Right lobe of liver (tissue), 6 donors: ENCODE results near the gene CDH2. TPM values are rescaled to one million over a fixed set of nuclear protein-coding genes. Genes with fewer than 3 reads are reported as not detected.
A peak's percentile ranks its signal among the peaks of the same experiment; 100 is the strongest.

Source experiments
- ATAC-seq, 4 donors: fragments of 200-7000 bp; cut with Tn5 transposase; one replicate each; pipeline ENCODE4 v1.9.1; 2020; ENCODE audit warnings: mild to moderate bottlenecking in 4 of 4, moderate library complexity in 4 of 4
- DNase-seq, 3 donors: peaks; one replicate each; pipeline ENCODE4 v3.0.0-alpha.2; 2020
- H3K27ac ChIP-seq, 3 donors: fragments of 200-600 bp; one replicate each; pipeline ENCODE4 v1.8.0; 2022
- H3K27me3 ChIP-seq, 2 donors: fragments of 200-600 bp; one replicate each; pipeline ENCODE4 v1.8.0; 2022
- H3K36me3 ChIP-seq, 4 donors: fragments of 200-600 bp; sonication (generic) in 1 of 4; one replicate each; pipeline versions ENCODE4 v1.5.1 to v1.8.0; 2017 to 2022; ENCODE audit warnings: control low read depth in 1 of 4
- H3K4me1 ChIP-seq, 4 donors: fragments of 200-600 bp; sonication (generic) in 1 of 4; one replicate each; pipeline versions ENCODE4 v1.5.1 to v1.8.0; 2017 to 2022; ENCODE audit warnings: control low read depth in 1 of 4
- H3K4me3 ChIP-seq, 3 donors: fragments of 200-600 bp; one replicate each; pipeline ENCODE4 v1.8.0; 2022
- H3K9me3 ChIP-seq, 4 donors: fragments of 200-600 bp; sonication (generic) in 1 of 4; one replicate each; pipeline versions ENCODE4 v1.5.1 to v1.8.0; 2017 to 2022; ENCODE audit warnings: control low read depth in 1 of 4
- CTCF ChIP-seq, 4 donors: fragments of 200-600 bp in 3 of 4; fragments of 450-650 bp in 1 of 4; IDR thresholded peaks; one replicate each; pipeline versions ENCODE4 v1.5.1 to v1.8.0; 2016 to 2022; ENCODE audit warnings: antibody characterized with exemption in 4 of 4, mild to moderate bottlenecking in 2 of 4
- POLR2A ChIP-seq: fragments of 450-650 bp; IDR thresholded peaks from one replicate; pipeline ENCODE4 v1.6.1; 2017; ENCODE audit warnings: antibody characterized with exemption, mild to moderate bottlenecking
- WGBS: methylation state at CpG from one replicate; pipeline ENCODE4 v1.1.6; 2018; ENCODE audit warnings: low coverage, low lambda C conversion rate; ENCODE audit not compliant: insufficient coverage; ENCODE audit errors: missing lambda C conversion rate; 5-methylcytosine and 5-hydroxymethylcytosine counted together
- intact Hi-C, 2 donors: fragments of 100-400 bp; cut with DNase I; formaldehyde crosslinking; loops; one replicate each; pipeline versions ENCODE4 v1.11.2 to v1.14.1; 2022
- total RNA-seq, 6 experiments: library from RNA; depleted of rRNA in 2 of 6; stranded (reverse); fragments of >200 nt in 2 of 6; fragmentation: NEBNext Ultra II Directional in 3 of 6; extraction: Animal tissue kit (Norgen Biotek cat#: 25700) in 3 of 6; gene quantifications; one replicate each; pipeline versions ENCODE4 v1.1.0 to v1.2.4, GENCODE V29; 2016 to 2023
- donor health status: DM: no; HTN: yes; CAD: no.
- donor health status: DM: no; HTN: no; CAD: no.
- donor health status: DM: no; HTN: no; CAD: no.
- donor health status: DM: no; HTN: yes; CAD: no.
- donor health status: DM: no; HTN: yes; CAD: no.

The CDH2 gene
- total RNA-seq, 6 experiments from 2014 or later: 32.3 to 46.8 (median 35.8) TPM

- Histone ChIP-seq H3K4me1 (peaks cover 0 to 11% (median 2%) of the 10 kb centered on the region in 4 donors), H3K4me3 (no peak overlapping the region)
- intact Hi-C loops: no loop called here
Measured at GRCh38 chr18:28149810-28150420, 27.0 kb downstream of the CDH2 start.

GRCh38 chr18:28147674-28148171 lies 29.2 kb downstream of the CDH2 start:
- DNase-seq (no peak), ATAC-seq (peak; percentile 62 to 84 (median 78))
- 31% methylated on average over 5 of the region's 5 CpGs for WGBS
- peaks cover 0 to 11% (median 2%) of the 10 kb centered on the region in 4 donors for H3K4me1 ChIP-seq
- peak overlapping the region in 1 of 3 donors; percentile 4 for H3K27ac ChIP-seq
- TF ChIP-seq POLR2A: no peak
- no peak for TF ChIP-seq CTCF (IDR thresholded peaks at IDR 0.05)
- intact Hi-C loops: no loop called here
- H3K9me3 ChIP-seq: no peaks in the 10 kb centered on the region
- H3K4me3 ChIP-seq: no peak overlapping the region
- no peaks in the 10 kb centered on the region for H3K27me3 ChIP-seq
- no peaks in the 10 kb centered on the region for H3K36me3 ChIP-seq

More at GRCh38 chr18:28149810-28150420, 27.0 kb downstream of the CDH2 start:
- Histone ChIP-seq H3K9me3 (no peaks in the 10 kb centered on the region), H3K27ac (no peak overlapping the region), H3K27me3 (no peaks in the 10 kb centered on the region), H3K36me3 (no peaks in the 10 kb centered on the region)
- ATAC-seq: peak; percentile 54 to 84 (median 72)
- no peak for DNase-seq
- 70% methylated on average over 14 of the region's 14 CpGs for WGBS
- no peak for TF ChIP-seq POLR2A
- TF ChIP-seq CTCF (IDR thresholded peaks at IDR 0.05): no peak

- intact Hi-C loops: no loop called here
- DNase-seq (no peak), ATAC-seq (no peak)
- TF ChIP-seq CTCF (IDR thresholded peaks at IDR 0.05) (no peak), POLR2A (no peak)
- Histone ChIP-seq H3K9me3 (no peaks in the 10 kb centered on the region), H3K27ac (no peak overlapping the region), H3K36me3 (no peaks in the 10 kb centered on the region), H3K4me1 (peaks cover 0 to 11% (median 2%) of the 10 kb centered on the region in 4 donors), H3K4me3 (no peak overlapping the region), H3K27me3 (no peaks in the 10 kb centered on the region)
- WGBS: 67% methylated on average over 2 of the region's 2 CpGs
Measured at GRCh38 chr18:28143725-28144124, 33.2 kb downstream of the CDH2 start.

GRCh38 chr18:28138816-28139215 lies 38.1 kb downstream of the CDH2 start:
- DNase-seq (no peak), ATAC-seq (no peak)
- Histone ChIP-seq H3K9me3 (no peaks in the 10 kb centered on the region), H3K27me3 (no peaks in the 10 kb centered on the region), H3K4me3 (no peak overlapping the region), H3K4me1 (no peaks in the 10 kb centered on the region), H3K27ac (no peak overlapping the region), H3K36me3 (no peaks in the 10 kb centered on the region)
- TF ChIP-seq POLR2A: no peak
- no peak for TF ChIP-seq CTCF (IDR thresholded peaks at IDR 0.05)
- intact Hi-C loops: no loop called here
- 94% methylated on average over 3 of the region's 3 CpGs for WGBS
